Measurements from ENCODE around the gene OR1S2. TPM values are rescaled to one million over a fixed set of nuclear protein-coding genes. Genes with fewer than 3 reads are reported as not detected.
"Not testable (repeated sequence)": the region's sequence is repeated elsewhere in the genome, so short reads cannot be mapped to it uniquely, and the experiment has no call there.

The OR1S2 gene, protein sequence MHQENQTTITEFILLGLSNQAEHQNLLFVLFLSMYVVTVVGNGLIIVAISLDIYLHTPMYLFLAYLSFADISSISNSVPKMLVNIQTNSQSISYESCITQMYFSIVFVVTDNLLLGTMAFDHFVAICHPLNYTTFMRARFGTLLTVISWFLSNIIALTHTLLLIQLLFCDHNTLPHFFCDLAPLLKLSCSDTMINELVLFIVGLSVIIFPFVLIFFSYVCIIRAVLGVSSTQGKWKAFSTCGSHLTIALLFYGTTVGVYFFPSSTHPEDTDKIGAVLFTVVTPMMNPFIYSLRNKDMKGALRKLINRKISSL
- not detected in 2 replicates for total RNA-seq

DNA sequence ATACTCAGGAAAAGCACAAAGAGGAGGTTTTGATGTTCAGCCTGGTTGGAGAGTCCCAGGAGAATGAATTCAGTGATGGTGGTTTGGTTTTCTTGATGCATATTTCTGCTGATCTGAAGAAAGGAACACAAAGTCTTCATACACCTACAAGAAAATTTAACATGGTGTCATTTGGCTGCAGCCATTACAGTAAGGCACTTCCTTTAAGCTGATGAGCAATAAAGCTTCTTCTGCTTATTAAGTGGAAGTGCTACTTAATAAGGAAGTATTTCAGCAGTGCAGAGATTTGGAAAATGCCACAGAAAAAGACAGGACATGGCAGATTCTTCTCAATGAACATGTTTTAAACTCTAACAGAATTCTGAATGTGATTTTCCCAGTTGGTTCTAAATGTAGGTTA is at the start of gene OR1S2:
TSS of gene OR1S2 (minus strand) at position 101 of the 400 bp plus-strand sequence. CDS start at position 101, 0 bp downstream.
- TF ChIP-seq, protein P1, sequence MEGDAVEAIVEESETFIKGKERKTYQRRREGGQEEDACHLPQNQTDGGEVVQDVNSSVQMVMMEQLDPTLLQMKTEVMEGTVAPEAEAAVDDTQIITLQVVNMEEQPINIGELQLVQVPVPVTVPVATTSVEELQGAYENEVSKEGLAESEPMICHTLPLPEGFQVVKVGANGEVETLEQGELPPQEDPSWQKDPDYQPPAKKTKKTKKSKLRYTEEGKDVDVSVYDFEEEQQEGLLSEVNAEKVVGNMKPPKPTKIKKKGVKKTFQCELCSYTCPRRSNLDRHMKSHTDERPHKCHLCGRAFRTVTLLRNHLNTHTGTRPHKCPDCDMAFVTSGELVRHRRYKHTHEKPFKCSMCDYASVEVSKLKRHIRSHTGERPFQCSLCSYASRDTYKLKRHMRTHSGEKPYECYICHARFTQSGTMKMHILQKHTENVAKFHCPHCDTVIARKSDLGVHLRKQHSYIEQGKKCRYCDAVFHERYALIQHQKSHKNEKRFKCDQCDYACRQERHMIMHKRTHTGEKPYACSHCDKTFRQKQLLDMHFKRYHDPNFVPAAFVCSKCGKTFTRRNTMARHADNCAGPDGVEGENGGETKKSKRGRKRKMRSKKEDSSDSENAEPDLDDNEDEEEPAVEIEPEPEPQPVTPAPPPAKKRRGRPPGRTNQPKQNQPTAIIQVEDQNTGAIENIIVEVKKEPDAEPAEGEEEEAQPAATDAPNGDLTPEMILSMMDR (IDR thresholded peaks at IDR 0.05; ENCODE audit: insufficient read depth, low read length, severe bottlenecking) = no peak
- FAIRE-seq = no peak
- Histone ChIP-seq H3K27me3 (ENCODE audit: control insufficient read depth, insufficient read depth, low read length) (no peaks in the 10 kb centered on the region), H3K4me3 (ENCODE audit: low read depth, low read length) (no peak within 1 kb of the TSS), H3K36me3 (ENCODE audit: control insufficient read depth, insufficient read depth, low read length) (no peaks in the 10 kb centered on the region)
- no peak for DNase-seq (ENCODE audit: low read depth)

DNA sequence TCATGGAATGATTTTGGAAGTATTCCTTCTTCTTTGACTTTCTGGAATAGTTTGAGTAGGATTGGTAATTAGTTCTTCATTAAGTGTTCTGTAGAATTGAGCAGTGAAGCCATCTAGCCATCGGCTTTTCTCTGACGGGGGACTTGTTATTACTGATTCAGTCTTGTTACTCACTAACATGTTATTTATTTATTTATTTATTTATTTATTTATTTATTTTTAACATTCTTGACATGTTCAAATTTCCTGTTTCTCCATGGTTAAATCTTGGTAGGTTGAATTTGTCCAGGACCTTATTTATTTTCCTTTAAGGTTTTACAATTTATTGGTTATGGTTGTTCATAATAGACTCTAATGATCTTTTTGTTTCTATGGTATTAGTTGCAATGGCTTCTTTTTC is 40.0 kb upstream of the OR1S2 start:
- no peak for FAIRE-seq

DNA sequence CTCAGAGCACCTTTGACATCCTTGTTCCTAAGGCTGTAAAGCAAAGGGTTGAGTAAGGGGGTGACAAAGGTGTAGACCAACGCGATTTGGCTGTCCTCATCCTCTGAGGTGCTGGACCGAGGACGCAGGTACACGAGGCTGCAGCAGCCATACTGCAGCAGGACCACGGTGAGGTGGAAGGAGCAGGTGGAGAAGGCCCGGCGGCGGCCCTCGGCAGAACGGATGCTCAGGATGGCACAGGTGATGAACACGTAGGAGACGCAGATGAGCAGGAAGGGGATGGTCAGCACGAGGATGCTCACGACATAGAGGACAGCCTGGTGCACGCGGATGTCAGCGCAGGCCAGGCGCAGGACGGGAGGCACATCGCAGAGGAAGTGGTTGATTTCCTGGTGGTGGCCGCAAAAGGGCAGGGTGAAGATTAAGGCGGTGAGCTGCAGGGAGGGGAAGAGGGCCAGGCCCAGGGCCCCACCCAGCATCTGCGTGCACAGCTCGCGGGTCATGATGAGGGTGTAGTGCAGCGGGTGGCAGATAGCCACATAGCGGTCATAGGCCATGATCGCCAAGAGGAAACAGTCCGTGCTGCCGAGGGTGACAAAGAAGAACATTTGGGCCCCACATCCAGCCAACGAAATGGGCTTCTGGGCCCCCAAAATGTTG is 24.1 kb upstream of the OR1S2 start:
- H3K27me3 ChIP-seq (ENCODE audit: control insufficient read depth, insufficient read depth, low read length) = no peaks in the 10 kb centered on the region
- no peak overlapping the region for H3K4me3 ChIP-seq (ENCODE audit: low read depth, low read length)
- FAIRE-seq = no peak
- no peak for DNase-seq (ENCODE audit: low read depth)
- TF ChIP-seq, protein P1 (IDR thresholded peaks at IDR 0.05; ENCODE audit: insufficient read depth, low read length, severe bottlenecking) = no peak
- H3K36me3 ChIP-seq (ENCODE audit: control insufficient read depth, insufficient read depth, low read length) = no peaks in the 10 kb centered on the region

More for the DNA sequence above, 40.0 kb upstream of the OR1S2 start:
- no peak for DNase-seq (ENCODE audit: low read depth)
- Histone ChIP-seq H3K4me3 (ENCODE audit: low read depth, low read length) (no peak overlapping the region), H3K36me3 (ENCODE audit: control insufficient read depth, insufficient read depth, low read length) (no peaks in the 10 kb centered on the region), H3K27me3 (ENCODE audit: control insufficient read depth, insufficient read depth, low read length) (no peaks in the 10 kb centered on the region)
- TF ChIP-seq, protein P1 (IDR thresholded peaks at IDR 0.05; ENCODE audit: insufficient read depth, low read length, severe bottlenecking) = no peak

DNA sequence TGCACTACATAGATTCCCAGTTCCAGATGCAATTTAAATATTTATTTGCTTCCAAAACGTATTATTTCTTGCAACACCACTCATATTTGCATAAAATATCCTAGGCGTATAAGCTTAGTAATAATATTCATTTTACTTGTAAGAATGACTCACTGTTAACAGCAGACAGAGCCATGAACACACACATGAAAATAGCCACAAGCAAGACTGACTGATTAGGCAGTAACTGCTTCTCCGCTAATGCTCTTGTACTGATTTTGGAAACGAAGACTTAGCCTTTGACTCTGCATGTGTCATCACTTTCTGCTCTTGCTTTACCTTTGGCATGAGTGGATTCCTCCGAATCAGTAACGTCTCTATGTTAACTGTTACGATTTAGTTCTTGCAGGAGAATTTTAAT is 18.8 kb upstream of the OR1S2 start:
- FAIRE-seq = no peak
- Histone ChIP-seq H3K4me3 (ENCODE audit: low read depth, low read length) (no peak overlapping the region), H3K36me3 (ENCODE audit: control insufficient read depth, insufficient read depth, low read length) (no peaks in the 10 kb centered on the region), H3K27me3 (ENCODE audit: control insufficient read depth, insufficient read depth, low read length) (no peaks in the 10 kb centered on the region)
- TF ChIP-seq, protein P1 (IDR thresholded peaks at IDR 0.05; ENCODE audit: insufficient read depth, low read length, severe bottlenecking) = no peak
- peak; percentile 50 for DNase-seq (ENCODE audit: low read depth)

DNA sequence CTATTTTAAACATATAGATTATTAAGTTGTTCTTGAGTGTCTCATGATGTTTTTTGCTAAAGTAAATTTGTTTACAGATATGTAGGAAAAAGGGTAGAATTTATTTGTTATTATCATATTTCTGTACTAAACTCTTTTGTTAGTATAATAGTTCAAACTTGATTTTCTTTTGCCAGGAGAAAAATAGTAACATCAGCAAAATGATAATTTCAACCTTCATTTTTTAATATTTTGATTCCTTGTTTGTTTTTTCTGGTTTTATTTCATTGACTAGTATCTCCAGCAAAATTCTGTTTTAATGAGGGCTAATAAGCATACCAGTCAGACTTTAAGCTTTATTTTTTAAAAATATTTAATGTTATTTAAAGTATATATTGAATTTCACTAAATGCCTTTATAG is 12.5 kb upstream of the OR1S2 start:
- Histone ChIP-seq H3K4me3 (ENCODE audit: low read depth, low read length) (no peak overlapping the region), H3K27me3 (ENCODE audit: control insufficient read depth, insufficient read depth, low read length) (no peaks in the 10 kb centered on the region), H3K36me3 (ENCODE audit: control insufficient read depth, insufficient read depth, low read length) (no peaks in the 10 kb centered on the region)
- FAIRE-seq = no peak
- no peak for DNase-seq (ENCODE audit: low read depth)
- TF ChIP-seq, protein P1 (IDR thresholded peaks at IDR 0.05; ENCODE audit: insufficient read depth, low read length, severe bottlenecking) = no peak

DNA sequence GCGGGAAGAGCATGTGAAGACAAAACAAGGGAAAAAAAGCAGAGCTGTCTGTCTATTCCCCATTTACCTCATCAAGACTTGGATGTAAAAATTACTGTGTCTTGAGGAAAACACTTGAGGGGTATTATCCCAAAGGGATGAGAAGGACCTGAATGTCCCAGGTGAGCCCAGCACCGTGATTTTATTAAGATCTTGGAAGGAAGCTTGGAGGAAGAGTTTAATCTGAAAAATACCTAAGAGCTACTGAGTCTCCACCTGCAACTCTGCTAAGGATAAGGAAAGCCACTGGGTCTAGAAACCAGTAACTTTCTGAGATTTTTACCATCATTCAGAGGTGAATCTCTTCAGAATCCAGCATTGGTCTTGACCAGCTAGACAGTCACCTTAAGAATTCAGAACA is 8.5 kb upstream of the OR1S2 start, which contains the start of gene OR1S1:
TSS of gene OR1S1 (plus strand) at position 301 of the 400 bp plus-strand sequence.
- H3K4me3 ChIP-seq (ENCODE audit: low read depth, low read length); DNase-seq (ENCODE audit: low read depth); H3K27me3 ChIP-seq (ENCODE audit: control insufficient read depth, insufficient read depth, low read length); FAIRE-seq; H3K36me3 ChIP-seq (ENCODE audit: control insufficient read depth, insufficient read depth, low read length): not testable (repeated sequence)

All from bronchial epithelial cell (primary cell).